ENCODE data around the gene PLAAT2. TPM values are rescaled to one million over a fixed set of nuclear protein-coding genes. Genes with fewer than 3 reads are reported as not detected.
A peak's percentile ranks its signal among the peaks of the same experiment; 100 is the strongest.

The PLAAT2 gene
- total and polyA plus RNA-seq, 2 of the 13 experiments (the other 11 are each of a cell fraction or from before 2014, with no cell fraction given) = 0.22 TPM; not detected in 1

DNA sequence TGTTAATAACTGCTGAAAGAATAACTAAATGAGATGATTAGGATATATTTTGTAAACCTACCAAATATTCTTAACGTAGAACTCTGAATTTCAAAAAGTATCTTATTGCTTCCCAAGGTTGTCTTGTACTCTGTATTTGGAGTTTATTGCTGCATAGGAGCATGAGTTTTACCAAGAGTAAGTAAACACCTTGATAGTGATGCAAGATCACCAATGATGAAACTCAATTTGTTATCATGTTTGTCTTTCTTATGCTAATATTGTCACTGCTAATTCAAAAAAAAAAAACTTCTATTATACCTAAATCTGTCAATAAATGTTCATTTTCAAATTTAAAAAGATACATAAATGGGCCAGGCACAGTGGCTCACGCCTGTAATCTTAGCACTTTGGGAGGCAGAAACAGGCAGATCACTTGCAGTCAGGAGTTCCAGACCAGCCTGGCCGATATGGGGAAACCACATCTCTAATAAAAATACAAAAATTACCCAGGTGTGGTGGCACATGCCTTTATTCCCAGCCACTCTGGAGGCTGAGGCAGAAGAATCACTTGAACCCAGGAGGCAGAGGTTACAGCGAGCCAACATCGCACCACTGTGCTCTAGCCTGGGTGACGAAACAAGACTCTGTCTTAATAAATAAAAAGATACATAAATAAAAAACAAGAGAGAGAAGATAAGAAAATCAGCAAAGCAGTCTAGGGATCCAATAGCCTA, 23.4 kb upstream of the PLAAT2 start:
- intact Hi-C loops (cut with micrococcal nuclease; ENCODE audit: unreplicated experiment) = no loop called here
- 55% methylated on average over 6 of the region's 6 CpGs for WGBS (ENCODE audit: low lambda C conversion rate)
- DNase-seq (ENCODE audit: low spot score) = peak; percentile 24
- BruUV-seq (replicated peaks) = no TSS peak
- no peaks in the 10 kb centered on the region for H3K27me3 ChIP-seq (ENCODE audit: control insufficient read depth in 1 of 2, insufficient read depth in 2 of 2, low read length in 2 of 2)
- H3K9ac ChIP-seq (ENCODE audit: insufficient read depth, low read depth, low read length) = no peak overlapping the region
- no peak overlapping the region for H2AFZ ChIP-seq (ENCODE audit: low read length)
- H3K79me2 ChIP-seq (ENCODE audit: insufficient read depth, low read length) = no peaks in the 10 kb centered on the region
- ChIA-PET POLR2A (no interaction called here), CTCF (ENCODE audit: low intra/inter-chr PET ratio, low total read pairs) (no interaction called here)
- H3K9me3 ChIP-seq (ENCODE audit: low read length) = peaks cover 8% of the 10 kb centered on the region
- no peaks in the 10 kb centered on the region for H3K36me3 ChIP-seq (replicated peaks in 1 of 2; ENCODE audit: control insufficient read depth in 1 of 2, insufficient read depth in 2 of 2, low read length in 2 of 2)
- no peak overlapping the region for H3K27ac ChIP-seq (ENCODE audit: extremely low read length, insufficient read depth, low read length)
- ATAC-seq = no peak
- no peak overlapping the region for H3K4me3 ChIP-seq (replicated peaks in 1 of 3; ENCODE audit: insufficient read depth in 1 of 3, low read depth in 2 of 3, low read length in 3 of 3)
- FAIRE-seq = no peak
- no peaks in the 10 kb centered on the region for H4K20me1 ChIP-seq (ENCODE audit: insufficient read depth, low read length)
- peaks cover 26% of the 10 kb centered on the region for H3K4me1 ChIP-seq (ENCODE audit: insufficient read depth, low read length)
- no peak overlapping the region for H3K4me2 ChIP-seq (ENCODE audit: low read depth, low read length)
- in situ Hi-C loops (cut with HindIII; ENCODE audit: extremely low pct_ligation_motif_present, low pct_unique_long_range_greater_than_20kb) = no loop called here
- peak; percentile 81; the same call in 1 of the 2 replicates for TF ChIP-seq FOXA3 (CRISPR knock-in tag; IDR thresholded peaks at IDR 0.05)
- no peak for TF ChIP-seq SAFB2 (CRISPR knock-in tag; IDR thresholded peaks at IDR 0.05; ENCODE audit: borderline replicate concordance, low read depth)
- TF ChIP-seq NBN (conservative IDR thresholded peaks at IDR 0.05) = no peak
- TF ChIP-seq, protein P1, sequence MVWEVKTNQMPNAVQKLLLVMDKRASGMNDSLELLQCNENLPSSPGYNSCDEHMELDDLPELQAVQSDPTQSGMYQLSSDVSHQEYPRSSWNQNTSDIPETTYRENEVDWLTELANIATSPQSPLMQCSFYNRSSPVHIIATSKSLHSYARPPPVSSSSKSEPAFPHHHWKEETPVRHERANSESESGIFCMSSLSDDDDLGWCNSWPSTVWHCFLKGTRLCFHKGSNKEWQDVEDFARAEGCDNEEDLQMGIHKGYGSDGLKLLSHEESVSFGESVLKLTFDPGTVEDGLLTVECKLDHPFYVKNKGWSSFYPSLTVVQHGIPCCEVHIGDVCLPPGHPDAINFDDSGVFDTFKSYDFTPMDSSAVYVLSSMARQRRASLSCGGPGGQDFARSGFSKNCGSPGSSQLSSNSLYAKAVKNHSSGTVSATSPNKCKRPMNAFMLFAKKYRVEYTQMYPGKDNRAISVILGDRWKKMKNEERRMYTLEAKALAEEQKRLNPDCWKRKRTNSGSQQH (CRISPR knock-in tag; IDR thresholded peaks at IDR 0.05; ENCODE audit: low read depth) = no peak
- TF ChIP-seq ZNF34 (CRISPR knock-in tag; IDR thresholded peaks at IDR 0.05; ENCODE audit: borderline replicate concordance) = no peak
- no peak for TF ChIP-seq ZNF20 (CRISPR knock-in tag; IDR thresholded peaks at IDR 0.05)
- no peak for TF ChIP-seq TCF12 (IDR thresholded peaks at IDR 0.05)
- no peak for TF ChIP-seq TCF12 (CRISPR knock-in tag; IDR thresholded peaks at IDR 0.05)
- no peak for TF ChIP-seq WIZ (CRISPR knock-in tag; IDR thresholded peaks at IDR 0.05)
- TF ChIP-seq, protein P2, sequence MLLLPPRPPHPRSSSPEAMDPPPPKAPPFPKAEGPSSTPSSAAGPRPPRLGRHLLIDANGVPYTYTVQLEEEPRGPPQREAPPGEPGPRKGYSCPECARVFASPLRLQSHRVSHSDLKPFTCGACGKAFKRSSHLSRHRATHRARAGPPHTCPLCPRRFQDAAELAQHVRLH (CRISPR knock-in tag; IDR thresholded peaks at IDR 0.05; ENCODE audit: borderline replicate concordance, low read depth) = no peak
- TF ChIP-seq ZNF230 (CRISPR knock-in tag; IDR thresholded peaks at IDR 0.05) = no peak
- TF ChIP-seq ZNF44 (CRISPR knock-in tag; IDR thresholded peaks at IDR 0.05) = no peak
- no peak for TF ChIP-seq KLF12 (CRISPR knock-in tag; IDR thresholded peaks at IDR 0.05; ENCODE audit: borderline replicate concordance)
- no peak for TF ChIP-seq TARDBP (CRISPR knock-in tag; IDR thresholded peaks at IDR 0.05)
- no peak for TF ChIP-seq ZMYM3 (CRISPR knock-in tag; IDR thresholded peaks at IDR 0.05)
- no peak for TF ChIP-seq NR2F1 (CRISPR knock-in tag; IDR thresholded peaks at IDR 0.05)
- TF ChIP-seq CBX5 (CRISPR knock-in tag; IDR thresholded peaks at IDR 0.05; ENCODE audit: borderline replicate concordance) = no peak
- TF ChIP-seq THAP11 (CRISPR knock-in tag; IDR thresholded peaks at IDR 0.05) = peak; percentile 47; the same call in 1 of the 2 replicates
- TF ChIP-seq, protein P3, sequence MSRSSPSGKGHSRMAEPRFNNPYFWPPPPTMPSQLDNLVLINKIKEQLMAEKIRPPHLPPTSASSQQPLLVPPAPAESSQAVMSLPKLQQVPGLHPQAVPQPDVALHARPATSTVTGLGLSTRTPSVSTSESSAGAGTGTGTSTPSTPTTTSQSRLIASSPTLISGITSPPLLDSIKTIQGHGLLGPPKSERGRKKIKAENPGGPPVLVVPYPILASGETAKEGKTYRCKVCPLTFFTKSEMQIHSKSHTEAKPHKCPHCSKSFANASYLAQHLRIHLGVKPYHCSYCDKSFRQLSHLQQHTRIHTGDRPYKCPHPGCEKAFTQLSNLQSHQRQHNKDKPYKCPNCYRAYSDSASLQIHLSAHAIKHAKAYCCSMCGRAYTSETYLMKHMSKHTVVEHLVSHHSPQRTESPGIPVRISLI (CRISPR knock-in tag; IDR thresholded peaks at IDR 0.05; ENCODE audit: borderline replicate concordance) = peak; percentile 51; the same call in 1 of the 2 replicates
- peak; percentile 60; the same call in 1 of the 2 replicates for TF ChIP-seq BCL6 (CRISPR knock-in tag; IDR thresholded peaks at IDR 0.05)
